K562 (cell line): ENCODE data around the gene MVD. TPM values are rescaled to one million over a fixed set of nuclear protein-coding genes. Genes with fewer than 3 reads are reported as not detected.
A peak's percentile ranks its signal among the peaks of the same experiment; 100 is the strongest.

ENCODE experiments used
- CREM ChIP-seq: IDR thresholded peaks from 2 replicates; pipeline ENCODE4 v1.6.1; 2014; ENCODE audit warnings: antibody characterized with exemption, low read depth
- DLX4 ChIP-seq: fragments of 250-450 bp; sonication (Bioruptor Pico); IDR thresholded peaks from 2 replicates; pipeline ENCODE4 v1.6.1; 2021; ENCODE audit warnings: mild to moderate bottlenecking
- FOXA3 ChIP-seq, 2 experiments: fragments of 450-650 bp in 1 of 2; sonication (generic) in 1 of 2; formaldehyde crosslinking; IDR thresholded peaks in 1 of 2; conservative IDR thresholded peaks in 1 of 2; 2 replicates each; pipeline versions ENCODE4 v1.4.0 to v1.8.0; 2020 to 2022; ENCODE audit warnings: mild to moderate bottlenecking in 2 of 2, missing genetic modification reagents in 1 of 2
- MAFK ChIP-seq: IDR thresholded peaks from 2 replicates; pipeline ENCODE4 v1.6.1; 2011; ENCODE audit warnings: low read length, improper control_type of control experiment
- MLLT1 ChIP-seq, 2 experiments: fragments of 450-650 bp; IDR thresholded peaks; 2 replicates each; pipeline ENCODE4 v1.6.1; 2016
- MNT ChIP-seq, 2 experiments: fragments of 450-650 bp; conservative IDR thresholded peaks; 2 replicates each; pipeline ENCODE4 v1.6.1; 2017; ENCODE audit warnings: mild to moderate bottlenecking in 2 of 2, moderate library complexity in 2 of 2
- POLR2AphosphoS5 ChIP-seq: IDR thresholded peaks from 2 replicates; pipeline ENCODE4 v1.6.1; 2011; ENCODE audit warnings: mild to moderate bottlenecking, low read depth, low read length, moderate library complexity; ENCODE audit not compliant: control insufficient read depth, insufficient read depth
- RCOR1 ChIP-seq, 2 experiments: IDR thresholded peaks; 2 replicates each; pipeline ENCODE4 v1.6.1; 2012; ENCODE audit warnings: low read depth in 2 of 2, low read length in 2 of 2, borderline replicate concordance in 1 of 2, improper control_type of control experiment in 1 of 2
- ZBTB34 ChIP-seq: fragments of 250-450 bp; sonication (Bioruptor Pico); IDR thresholded peaks from 2 replicates; pipeline ENCODE4 v1.8.0; 2021; ENCODE audit warnings: mild to moderate bottlenecking, moderate library complexity
- polyA plus RNA-seq, 8 experiments: library from polyadenylated mRNA; depleted of rRNA in 4 of 8; stranded (reverse) in 5 of 8; unstranded in 3 of 8; fragments of >200 nt; fragmentation: Nextera tagmentation in 2 of 8; fragmentation: Illumina TruSeq in 1 of 8; extraction: Ambion mirVana in 2 of 8; extraction: Trizol in 1 of 8; gene quantifications; 2 replicates each; pipeline versions ENCODE4 v1.2.1 to v1.2.3, GENCODE V29; 2011 to 2014; ENCODE audit warnings: inconsistent platforms in 1 of 8, missing spikeins in 1 of 8
- total RNA-seq, 7 experiments: library from RNA; depleted of rRNA in 6 of 7; stranded (reverse); fragments of >200 nt in 6 of 7; fragmentation: Illumina TruSeq in 2 of 7; extraction: Trizol in 2 of 7; gene quantifications; 2 replicates each; pipeline versions ENCODE4 v1.2.1 to v1.2.3, GENCODE V29; 2011 to 2021; ENCODE audit warnings: low replicate concordance in 1 of 7

Gene MVD
- total and polyA plus RNA-seq, 9 of the 15 experiments (the other 6 are each of a cell fraction or from before 2014, with no cell fraction given), result 12.2 to 141 (median 45.3) TPM

GRCh38 chr16:88617268-88618031 lies 45.4 kb downstream of the MVD start (continued):
- TF ChIP-seq ZBTB34 (CRISPR knock-in tag) (no peak), DLX4 (no peak), POLR2AphosphoS5 (no peak), MAFK (peak; percentile 46), CREM (peak; percentile 84), FOXA3 (CRISPR knock-in tag; conservative IDR thresholded peaks at IDR 0.05 in 1 of 2, IDR thresholded peaks at IDR 0.05 in 1 of 2) (peak; percentile 75 to 96), MLLT1 (IDR thresholded peaks at IDR 0.05) (no peak), MNT (conservative IDR thresholded peaks at IDR 0.05) (0 out of 4 replicates have a peak, but pooled peaks of 1 of the 2 experiments have one; percentile 40), RCOR1 (IDR thresholded peaks at IDR 0.05; ENCODE audit: borderline replicate concordance in 1 of 2, low read depth in 2 of 2, low read length in 2 of 2) (peak in 1 of 2 experiments; percentile 69; a peak in 2 of 4 replicates)
